ENCODE measurements around the gene PCNX4. TPM values are rescaled to one million over a fixed set of nuclear protein-coding genes. Genes with fewer than 3 reads are reported as not detected.
A peak's percentile ranks its signal among the peaks of the same experiment; 100 is the strongest.

PCNX4 gene
- total and polyA plus RNA-seq, 4 donors: 14.3 to 104 (median 34.3) TPM

DNA sequence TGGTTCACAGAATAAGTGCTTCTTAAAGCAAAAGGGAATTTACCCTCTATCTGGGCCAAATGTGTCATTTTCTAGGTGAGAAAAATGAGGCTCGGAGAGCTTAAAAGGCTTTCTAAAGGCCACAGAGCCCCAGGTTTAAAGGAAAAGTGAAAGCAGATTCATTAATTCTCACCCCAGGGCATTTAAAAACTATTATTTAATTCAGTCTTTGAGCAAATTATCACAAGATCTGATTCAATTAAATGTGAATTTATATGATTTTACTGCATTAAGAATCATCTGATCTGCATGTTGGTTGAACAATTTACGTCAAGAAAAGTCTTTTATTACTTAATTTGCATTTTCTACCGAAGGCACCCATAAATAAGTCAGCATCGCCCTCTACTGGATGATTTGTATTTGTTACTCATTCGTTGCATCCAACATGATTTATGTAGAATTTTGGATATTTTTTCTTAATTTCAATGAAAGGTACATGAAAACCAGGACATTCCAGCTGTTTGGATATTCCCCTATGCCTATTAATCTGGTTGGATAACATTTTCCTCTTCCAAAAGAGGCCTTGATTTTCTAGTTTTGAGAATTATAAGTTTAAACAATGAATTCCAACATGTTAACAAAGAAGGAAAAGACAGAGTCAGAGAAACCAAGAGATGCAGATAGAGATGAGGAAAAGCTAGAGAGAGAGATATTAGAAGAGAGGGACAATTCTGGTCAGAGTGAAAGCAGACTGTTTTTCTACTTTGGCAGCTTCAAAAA is 92.6 kb downstream of the PCNX4 start:
- DNase-seq (peak in 2 of 3 donors; percentile 89), ATAC-seq (ENCODE audit: insufficient read depth, low FRiP score) (peak; percentile 77)
- Histone ChIP-seq H3K4me1 (ENCODE audit: control insufficient read depth in 5 of 5, insufficient read depth in 5 of 5, low read length in 5 of 5) (peaks cover 0 to 6% (median 0%) of the 10 kb centered on the region in 5 donors), H3K4me3 (no peak overlapping the region), H3K27me3 (ENCODE audit: control insufficient read depth in 3 of 3, insufficient read depth in 3 of 3, low read length in 2 of 3) (no peaks in the 10 kb centered on the region), H3K9me3 (ENCODE audit: control insufficient read depth in 4 of 4, insufficient read depth in 3 of 4, low read length in 3 of 4) (no peaks in the 10 kb centered on the region), H3K36me3 (ENCODE audit: control insufficient read depth in 4 of 4, insufficient read depth in 4 of 4, low read length in 4 of 4) (no peaks in the 10 kb centered on the region), H3K27ac (ENCODE audit: low read depth in 1 of 2, low read length in 1 of 2) (no peak overlapping the region), H3K9ac (ENCODE audit: insufficient read depth in 1 of 2, low read length in 2 of 2) (peak overlapping the region in 1 of 2 donors; percentile 85)
- WGBS, 2 donors: 1% methylated on average over 5 of the region's 5 CpGs
- TF ChIP-seq, protein P1, sequence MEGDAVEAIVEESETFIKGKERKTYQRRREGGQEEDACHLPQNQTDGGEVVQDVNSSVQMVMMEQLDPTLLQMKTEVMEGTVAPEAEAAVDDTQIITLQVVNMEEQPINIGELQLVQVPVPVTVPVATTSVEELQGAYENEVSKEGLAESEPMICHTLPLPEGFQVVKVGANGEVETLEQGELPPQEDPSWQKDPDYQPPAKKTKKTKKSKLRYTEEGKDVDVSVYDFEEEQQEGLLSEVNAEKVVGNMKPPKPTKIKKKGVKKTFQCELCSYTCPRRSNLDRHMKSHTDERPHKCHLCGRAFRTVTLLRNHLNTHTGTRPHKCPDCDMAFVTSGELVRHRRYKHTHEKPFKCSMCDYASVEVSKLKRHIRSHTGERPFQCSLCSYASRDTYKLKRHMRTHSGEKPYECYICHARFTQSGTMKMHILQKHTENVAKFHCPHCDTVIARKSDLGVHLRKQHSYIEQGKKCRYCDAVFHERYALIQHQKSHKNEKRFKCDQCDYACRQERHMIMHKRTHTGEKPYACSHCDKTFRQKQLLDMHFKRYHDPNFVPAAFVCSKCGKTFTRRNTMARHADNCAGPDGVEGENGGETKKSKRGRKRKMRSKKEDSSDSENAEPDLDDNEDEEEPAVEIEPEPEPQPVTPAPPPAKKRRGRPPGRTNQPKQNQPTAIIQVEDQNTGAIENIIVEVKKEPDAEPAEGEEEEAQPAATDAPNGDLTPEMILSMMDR (IDR thresholded peaks at IDR 0.05; ENCODE audit: control extremely low read depth, extremely low read depth): peak; percentile 79

DNA sequence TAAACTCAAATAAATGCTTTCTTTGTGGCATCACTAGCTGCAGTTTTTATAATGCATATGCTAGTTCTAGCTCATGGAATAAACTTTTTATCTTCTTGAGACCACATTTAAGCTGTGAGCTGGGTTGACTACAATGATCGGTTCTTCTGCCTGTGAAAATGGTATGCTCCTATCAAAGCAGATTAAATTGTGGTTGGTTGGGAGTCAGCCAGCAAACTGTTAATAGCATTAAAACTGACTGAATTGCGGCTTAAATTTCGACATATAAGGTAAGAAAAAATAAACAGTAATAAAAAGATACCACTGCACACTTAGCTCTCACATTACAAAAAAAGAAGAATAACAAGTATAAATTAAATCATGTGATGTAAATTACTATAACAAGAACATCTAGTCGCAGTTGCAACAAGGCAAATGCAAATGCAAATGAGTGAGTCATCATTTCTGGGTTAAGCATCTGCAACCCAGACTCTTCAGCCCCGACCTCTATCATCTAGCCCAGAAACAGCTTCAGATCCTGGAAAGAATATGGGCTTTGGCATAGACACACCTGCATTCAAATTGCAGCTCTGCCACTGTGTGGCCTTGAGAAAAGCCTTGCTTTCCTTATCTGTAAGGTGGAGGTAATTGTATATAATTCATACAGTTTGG is 93.3 kb downstream of the PCNX4 start:
- ATAC-seq (ENCODE audit: insufficient read depth, low FRiP score) (peak; percentile 25), DNase-seq (no peak)

DNA sequence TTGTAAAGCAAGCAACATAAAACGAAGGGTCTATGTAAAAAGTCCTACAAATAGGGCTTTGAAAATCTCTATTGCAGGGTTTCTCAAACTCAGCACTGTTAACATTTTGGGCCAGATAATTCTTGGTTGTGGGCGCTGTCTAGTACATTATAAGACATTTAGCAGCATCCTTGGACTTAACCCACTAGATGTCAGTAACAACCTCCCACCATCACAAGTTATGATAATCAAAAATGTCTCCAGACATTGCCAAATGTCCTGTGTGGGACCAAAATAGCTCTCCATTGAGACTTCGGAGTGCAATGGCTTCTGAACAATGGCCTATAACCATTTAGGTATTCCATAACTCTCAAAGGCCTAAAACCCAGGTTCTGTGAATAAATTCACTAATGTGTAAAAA is 96.4 kb downstream of the PCNX4 start:
- DNase-seq: peak in 2 of 3 donors; percentile 49 to 60
- H3K36me3 ChIP-seq (ENCODE audit: control insufficient read depth in 4 of 4, insufficient read depth in 4 of 4, low read length in 4 of 4): no peaks in the 10 kb centered on the region
- H3K27ac ChIP-seq (ENCODE audit: low read depth in 1 of 2, low read length in 1 of 2): no peak overlapping the region
- no peak overlapping the region for H3K9ac ChIP-seq (ENCODE audit: insufficient read depth in 1 of 2, low read length in 2 of 2)
- H3K4me3 ChIP-seq: no peak overlapping the region
- H3K27me3 ChIP-seq (ENCODE audit: control insufficient read depth in 3 of 3, insufficient read depth in 3 of 3, low read length in 2 of 3): no peaks in the 10 kb centered on the region
- TF ChIP-seq, protein P1 (IDR thresholded peaks at IDR 0.05; ENCODE audit: control extremely low read depth, extremely low read depth): no peak
- WGBS, 2 donors: 59 to 61% methylated on average over 3 of the region's 3 CpGs
- peaks cover 0 to 10% (median 0%) of the 10 kb centered on the region in 5 donors for H3K4me1 ChIP-seq (ENCODE audit: control insufficient read depth in 5 of 5, insufficient read depth in 5 of 5, low read length in 5 of 5)
- ATAC-seq (ENCODE audit: insufficient read depth, low FRiP score): no peak
- no peaks in the 10 kb centered on the region for H3K9me3 ChIP-seq (ENCODE audit: control insufficient read depth in 4 of 4, insufficient read depth in 3 of 4, low read length in 3 of 4)

More for the DNA sequence above, 93.3 kb downstream of the PCNX4 start:
- no peaks in the 10 kb centered on the region for H3K27me3 ChIP-seq (ENCODE audit: control insufficient read depth in 3 of 3, insufficient read depth in 3 of 3, low read length in 2 of 3)
- 63 to 69% methylated on average over 5 of the region's 5 CpGs for WGBS, 2 donors
- H3K4me1 ChIP-seq (ENCODE audit: control insufficient read depth in 5 of 5, insufficient read depth in 5 of 5, low read length in 5 of 5): peaks cover 0 to 6% (median 0%) of the 10 kb centered on the region in 5 donors
- no peak overlapping the region for H3K9ac ChIP-seq (ENCODE audit: insufficient read depth in 1 of 2, low read length in 2 of 2)
- H3K9me3 ChIP-seq (ENCODE audit: control insufficient read depth in 4 of 4, insufficient read depth in 3 of 4, low read length in 3 of 4): no peaks in the 10 kb centered on the region
- H3K4me3 ChIP-seq: no peak overlapping the region
- H3K27ac ChIP-seq (ENCODE audit: low read depth in 1 of 2, low read length in 1 of 2): no peak overlapping the region
- no peaks in the 10 kb centered on the region for H3K36me3 ChIP-seq (ENCODE audit: control insufficient read depth in 4 of 4, insufficient read depth in 4 of 4, low read length in 4 of 4)
- TF ChIP-seq, protein P1 (IDR thresholded peaks at IDR 0.05; ENCODE audit: control extremely low read depth, extremely low read depth): no peak

All from lung (tissue), 12 donors.